HL-60 (cell line): Measurements from ENCODE around the gene SRCIN1.

ENCODE experiments used
- DNase-seq, 2 experiments: peaks; one replicate each; pipeline ENCODE4 v3.0.0-alpha.2; 2010 to 2020; ENCODE audit warnings: low read depth in 1 of 2, low spot score in 1 of 2
- H3K27ac ChIP-seq: fragments of 250-450 bp; sonication (Bioruptor Pico); replicated peaks from 2 replicates; pipeline ENCODE4 v1.5.1; 2020; ENCODE audit warnings: mild to moderate bottlenecking, moderate library complexity
- H3K27me3 ChIP-seq: fragments of 250-450 bp; sonication (Bioruptor Pico); 2 replicates; pipeline ENCODE4 v1.5.1; 2021; ENCODE audit warnings: mild to moderate bottlenecking, moderate library complexity; ENCODE audit not compliant: insufficient read depth, poor library complexity, severe bottlenecking
- H3K4me3 ChIP-seq: replicated peaks from 2 replicates; pipeline ENCODE4 v1.5.1; 2011; ENCODE audit warnings: mild to moderate bottlenecking, control low read depth, low read length; ENCODE audit not compliant: insufficient read depth
- GABPA ChIP-seq: IDR thresholded peaks from 2 replicates; pipeline ENCODE4 v1.6.1; 2012; ENCODE audit warnings: low read depth
- POLR2AphosphoS5 ChIP-seq: IDR thresholded peaks from 2 replicates; pipeline ENCODE4 v1.6.1; 2012; ENCODE audit warnings: low read depth
- REST ChIP-seq: IDR thresholded peaks from 2 replicates; pipeline ENCODE4 v1.6.1; 2012; ENCODE audit warnings: low read depth; ENCODE audit not compliant: insufficient replicate concordance
- SPI1 ChIP-seq: IDR thresholded peaks from 2 replicates; pipeline ENCODE4 v1.6.1; 2012; ENCODE audit warnings: low read depth, mild to moderate bottlenecking, borderline replicate concordance
- TF ChIP-seq, protein P1 (sequence below): IDR thresholded peaks from one replicate; pipeline ENCODE4 v1.5.1; 2011; ENCODE audit warnings: low read length, control low read depth, inconsistent platforms; ENCODE audit not compliant: insufficient read depth

Gene SRCIN1

DNA sequence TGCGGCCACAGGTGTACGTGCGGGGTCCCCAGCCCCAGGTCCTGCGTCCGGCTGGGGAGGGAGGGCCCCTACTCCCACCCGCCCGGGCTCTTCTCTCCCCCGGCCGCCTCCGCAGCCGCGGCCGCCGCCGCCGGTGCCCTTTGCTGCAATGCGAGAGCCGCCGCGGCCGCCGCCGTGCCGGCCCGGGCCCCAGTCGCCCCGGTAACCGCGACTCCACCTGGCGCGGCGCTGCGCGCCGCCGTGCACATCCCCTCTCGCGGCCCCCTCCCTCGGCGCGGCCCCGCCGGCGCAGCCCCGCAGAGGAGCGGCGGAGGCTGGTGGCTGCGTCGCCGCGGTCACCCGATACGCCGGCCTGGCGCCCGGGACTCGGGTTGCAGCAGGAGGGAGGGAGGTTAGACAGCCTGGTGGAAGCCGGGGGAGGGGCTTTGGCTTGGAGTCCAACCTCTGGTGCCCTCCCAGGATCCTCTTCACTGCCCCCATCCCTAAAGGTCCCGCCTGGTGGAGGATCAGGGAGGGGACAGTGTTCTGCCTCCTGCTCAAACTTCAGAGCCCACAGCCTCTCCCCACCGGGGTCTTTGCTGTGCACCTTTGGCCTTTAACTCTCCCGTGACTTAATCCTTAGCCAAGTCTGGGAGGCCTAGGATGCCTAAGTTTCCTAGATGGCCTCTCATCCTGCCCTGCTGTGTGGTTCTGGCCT, 32.9 kb downstream of the SRCIN1 start:
- H3K27me3 ChIP-seq: peaks cover 75% of the 10 kb centered on the region

GRCh38 chr17:38571833-38572668, 33.7 kb downstream of the SRCIN1 start:
- Histone ChIP-seq H3K27me3 (peaks cover 71% of the 10 kb centered on the region), H3K4me3 (no peak overlapping the region), H3K27ac (no peak overlapping the region)
- TF ChIP-seq SPI1: peak; percentile 39; the same call in 1 of the 2 replicates
- TF ChIP-seq, protein P1, sequence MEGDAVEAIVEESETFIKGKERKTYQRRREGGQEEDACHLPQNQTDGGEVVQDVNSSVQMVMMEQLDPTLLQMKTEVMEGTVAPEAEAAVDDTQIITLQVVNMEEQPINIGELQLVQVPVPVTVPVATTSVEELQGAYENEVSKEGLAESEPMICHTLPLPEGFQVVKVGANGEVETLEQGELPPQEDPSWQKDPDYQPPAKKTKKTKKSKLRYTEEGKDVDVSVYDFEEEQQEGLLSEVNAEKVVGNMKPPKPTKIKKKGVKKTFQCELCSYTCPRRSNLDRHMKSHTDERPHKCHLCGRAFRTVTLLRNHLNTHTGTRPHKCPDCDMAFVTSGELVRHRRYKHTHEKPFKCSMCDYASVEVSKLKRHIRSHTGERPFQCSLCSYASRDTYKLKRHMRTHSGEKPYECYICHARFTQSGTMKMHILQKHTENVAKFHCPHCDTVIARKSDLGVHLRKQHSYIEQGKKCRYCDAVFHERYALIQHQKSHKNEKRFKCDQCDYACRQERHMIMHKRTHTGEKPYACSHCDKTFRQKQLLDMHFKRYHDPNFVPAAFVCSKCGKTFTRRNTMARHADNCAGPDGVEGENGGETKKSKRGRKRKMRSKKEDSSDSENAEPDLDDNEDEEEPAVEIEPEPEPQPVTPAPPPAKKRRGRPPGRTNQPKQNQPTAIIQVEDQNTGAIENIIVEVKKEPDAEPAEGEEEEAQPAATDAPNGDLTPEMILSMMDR: no peak
- peak in 1 of 2 experiments; percentile 23 for DNase-seq

More for the DNA sequence above, 32.9 kb downstream of the SRCIN1 start:
- no peak for DNase-seq
- no peak for TF ChIP-seq POLR2AphosphoS5
- TF ChIP-seq REST: no peak
- no peak for TF ChIP-seq SPI1
- TF ChIP-seq, protein P1: no peak
- no peak for TF ChIP-seq GABPA
- Histone ChIP-seq H3K27ac (no peak overlapping the region), H3K4me3 (no peak overlapping the region)

DNA sequence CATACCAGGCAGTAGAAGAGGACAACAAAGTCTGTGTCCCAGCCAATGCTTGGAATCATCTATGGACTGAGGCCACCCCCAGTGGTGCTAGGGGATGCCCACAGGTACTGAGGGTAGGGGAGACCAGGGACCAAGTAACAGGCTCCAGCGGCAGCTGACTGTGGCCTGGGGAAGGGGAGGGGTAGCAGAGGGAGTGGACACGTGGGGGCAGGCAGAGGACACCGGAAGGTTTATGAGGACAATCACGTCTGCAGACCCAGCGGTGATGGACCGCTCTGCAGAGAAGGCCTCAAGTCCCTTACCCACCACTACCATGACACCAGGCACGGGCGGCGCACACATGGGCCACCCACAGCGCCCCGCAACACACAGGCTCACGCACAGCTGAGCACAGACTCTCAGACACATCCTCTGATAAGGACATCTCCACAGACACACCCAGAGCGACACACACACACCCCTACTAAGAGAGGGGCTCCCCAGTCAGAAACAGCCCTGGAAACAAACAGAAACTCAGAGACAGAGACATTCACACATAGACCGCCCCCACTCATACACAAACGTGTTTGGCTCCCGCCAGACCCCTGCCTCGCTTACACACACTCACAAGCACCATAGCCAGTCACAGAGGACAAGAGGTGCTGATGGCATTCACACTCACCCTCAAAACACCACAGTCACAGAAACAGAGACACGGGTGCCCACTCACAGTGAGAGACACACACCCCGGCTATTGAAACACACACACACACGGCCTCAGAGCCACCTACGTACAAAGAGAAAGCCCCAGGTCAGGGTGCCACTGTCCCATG, 35.8 kb downstream of the SRCIN1 start:
- DNase-seq: no peak
- TF ChIP-seq, protein P1: no peak
- TF ChIP-seq REST: no peak
- TF ChIP-seq POLR2AphosphoS5: no peak
- no peak for TF ChIP-seq GABPA
- no peak for TF ChIP-seq SPI1
- Histone ChIP-seq H3K4me3 (no peak overlapping the region), H3K27me3 (peaks cover 59% of the 10 kb centered on the region), H3K27ac (no peak overlapping the region)
